HG02938 (cell line): Measurements from ENCODE around the gene SLC36A1.
A peak's percentile ranks its signal among the peaks of the same experiment; 100 is the strongest.
"Not testable (repeated sequence)": the region's sequence is repeated elsewhere in the genome, so short reads cannot be mapped to it uniquely, and the experiment has no call there.

Experiments used
- ATAC-seq: cut with Tn5 transposase; IDR thresholded peaks from one replicate; pipeline ENCODE4 v1.9.1; 2021; ENCODE audit warnings: mild to moderate bottlenecking, moderate library complexity; ENCODE audit not compliant: unreplicated experiment

The SLC36A1 gene

GRCh38 chr5:151483176-151483575, 35.8 kb downstream of the SLC36A1 start:
- ATAC-seq = no peak

- no peak for ATAC-seq
Observed at GRCh38 chr5:151483647-151484046, 36.2 kb downstream of the SLC36A1 start.

- no peak for ATAC-seq
Observed at GRCh38 chr5:151487544-151487943, 40.1 kb downstream of the SLC36A1 start.

GRCh38 chr5:151490627-151491026, 43.2 kb downstream of the SLC36A1 start:
- ATAC-seq = no peak

DNA sequence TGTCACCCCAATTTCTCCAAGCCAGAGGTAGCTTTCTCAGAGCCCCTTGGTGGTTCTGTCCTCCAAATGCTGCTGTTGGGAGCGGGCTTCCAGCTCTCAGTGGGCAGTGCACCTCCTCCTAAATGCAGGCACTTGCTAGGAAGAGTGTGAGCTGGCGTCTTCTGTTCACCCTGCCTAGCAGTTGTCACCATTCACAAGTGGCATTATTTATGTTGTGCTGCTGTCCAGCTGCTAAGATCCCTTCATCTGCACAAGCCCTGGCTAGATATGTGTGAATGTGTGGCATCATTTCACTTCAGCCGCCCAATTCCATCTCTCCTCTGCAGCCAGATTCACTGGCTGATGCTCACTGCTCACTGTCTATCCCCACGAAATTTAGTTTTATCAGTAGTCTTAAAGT, 43.7 kb downstream of the SLC36A1 start:
- no peak for ATAC-seq

DNA sequence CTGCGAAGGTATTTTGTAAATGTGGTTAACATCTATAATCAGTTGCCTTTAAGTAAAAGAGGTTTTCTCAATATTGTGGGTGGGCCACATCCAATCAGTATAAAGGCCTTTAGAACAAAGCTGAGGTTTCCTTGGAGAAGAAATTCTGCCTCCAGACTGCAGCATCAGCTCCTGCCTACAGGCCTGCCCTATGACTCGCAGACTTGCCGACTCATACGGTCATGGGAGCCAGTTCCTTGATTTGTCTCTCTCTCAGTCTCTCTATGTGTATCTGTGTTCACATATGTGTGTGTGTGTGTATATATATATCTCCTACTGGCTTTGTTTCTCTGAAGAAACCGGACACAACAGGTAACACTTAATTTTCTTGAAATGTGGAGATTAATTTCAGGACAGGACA, 45.3 kb downstream of the SLC36A1 start:
- ATAC-seq = no peak

GRCh38 chr5:151493665-151494064, 46.3 kb downstream of the SLC36A1 start:
- ATAC-seq = no peak

DNA sequence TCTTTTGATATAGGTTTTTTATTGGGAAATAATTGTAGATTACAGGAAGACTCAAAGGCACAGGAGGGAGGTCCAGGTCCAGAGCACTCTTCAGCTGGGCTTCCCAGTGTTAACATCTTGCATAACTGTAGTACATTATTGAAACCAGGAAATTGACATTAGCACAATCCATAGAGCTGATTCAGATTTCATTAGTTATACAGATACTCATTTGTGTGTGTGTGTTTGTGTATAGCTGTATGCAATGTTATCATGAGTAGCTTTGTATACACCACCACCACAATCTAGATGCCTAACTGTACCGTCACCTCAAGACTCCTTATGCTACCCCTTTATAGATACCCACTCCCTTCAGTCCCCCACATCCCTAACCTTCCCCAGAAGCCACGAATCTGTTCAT, 47.9 kb downstream of the SLC36A1 start:
- ATAC-seq = no peak

GRCh38 chr5:151496041-151496484, 48.7 kb downstream of the SLC36A1 start:
- no peak for ATAC-seq

- ATAC-seq = no peak
Observed at GRCh38 chr5:151497391-151498002, 50.1 kb downstream of the SLC36A1 start.

- ATAC-seq = no peak
Observed at GRCh38 chr5:151498395-151499155, 51.2 kb downstream of the SLC36A1 start.

- ATAC-seq = no peak
Observed at GRCh38 chr5:151499501-151500035, 52.2 kb downstream of the SLC36A1 start.

- ATAC-seq = no peak
Observed at GRCh38 chr5:151504006-151504405, 56.6 kb downstream of the SLC36A1 start.

- ATAC-seq = not testable (repeated sequence)
Observed at GRCh38 chr5:151508308-151508707, 60.9 kb downstream of the SLC36A1 start.

GRCh38 chr5:151509231-151509630, 61.8 kb downstream of the SLC36A1 start:
- no peak for ATAC-seq

- ATAC-seq = no peak
Observed at GRCh38 chr5:151509836-151510235, 62.4 kb downstream of the SLC36A1 start.

DNA sequence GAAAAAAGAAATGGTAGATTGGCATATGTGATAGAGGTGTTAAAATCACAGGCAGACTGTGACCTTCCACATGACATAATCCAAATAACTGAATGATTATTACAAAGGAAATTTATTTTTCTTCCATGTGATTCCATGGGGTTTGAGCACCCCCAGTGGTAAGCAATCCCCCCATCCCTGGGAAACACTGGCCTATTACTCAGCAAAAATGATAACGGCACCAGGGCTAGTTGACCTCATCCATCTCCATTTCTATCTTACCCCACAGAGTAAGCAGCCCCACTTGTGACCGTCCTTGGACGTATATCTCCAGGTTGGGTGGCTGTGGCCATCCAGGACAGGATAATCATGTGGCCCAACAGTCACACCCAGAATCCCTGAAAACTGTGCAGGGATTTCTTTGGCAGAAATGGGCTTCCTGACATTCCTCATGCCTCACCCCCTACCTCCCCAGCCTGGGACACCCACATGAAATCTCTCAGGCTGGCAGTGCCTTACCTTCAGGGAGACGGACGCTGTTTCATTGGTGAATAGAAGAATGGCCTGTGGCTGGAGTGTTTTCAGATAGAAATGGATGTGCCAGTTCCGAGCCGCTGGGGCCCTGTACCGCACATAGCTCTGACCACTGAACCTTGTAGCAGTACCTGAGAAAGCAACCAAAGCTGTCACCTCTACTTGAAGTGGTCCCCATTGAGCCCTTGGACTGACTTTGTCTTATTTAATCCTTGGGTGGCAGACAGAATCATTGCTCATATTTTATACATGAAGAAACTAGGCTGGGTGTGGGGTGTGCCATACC, 69.9 kb downstream of the SLC36A1 start:
- ATAC-seq = no peak

DNA sequence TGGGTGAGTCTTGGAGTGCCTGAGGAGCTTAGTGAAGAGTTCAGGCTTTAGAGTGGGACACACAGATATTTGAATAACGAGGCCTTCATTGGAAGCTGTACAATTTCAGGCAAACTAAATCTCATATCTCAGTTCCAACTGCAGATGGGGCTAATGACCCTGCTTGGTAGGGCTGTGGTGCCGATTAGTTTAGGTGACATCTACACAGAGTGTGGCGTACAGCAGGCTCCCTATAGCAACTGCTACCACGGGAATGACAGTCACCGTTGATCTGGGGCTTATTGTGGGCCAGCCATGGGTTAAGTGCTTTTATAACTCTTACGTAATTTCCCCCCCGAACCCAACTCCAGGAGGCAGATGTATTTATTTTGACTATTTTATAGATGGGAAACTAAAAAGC, 72.9 kb downstream of the SLC36A1 start:
- no peak for ATAC-seq

- ATAC-seq = no peak
Observed at GRCh38 chr5:151522226-151522625, 74.8 kb downstream of the SLC36A1 start.

- ATAC-seq = peak; percentile 79
Observed at GRCh38 chr5:151523335-151523734, 75.9 kb downstream of the SLC36A1 start.

GRCh38 chr5:151528153-151528552, 80.8 kb downstream of the SLC36A1 start:
- no peak for ATAC-seq
